Stimulated activated CD4-positive, alpha-beta T cell treated with anti-CD3 and anti-CD28 coated beads, Interleukin-4, amount 100 ng/mL, for 1 hour (primary cell): ENCODE results near the gene ITGAD.
A peak's percentile ranks its signal among the peaks of the same experiment; 100 is the strongest.
"Not testable (repeated sequence)": the region's sequence is repeated elsewhere in the genome, so short reads cannot be mapped to it uniquely, and the experiment has no call there.

ENCODE experiments used
- DNase-seq: peaks from one replicate; pipeline ENCODE4 v3.0.0-alpha.2; 2020

ITGAD gene

DNA sequence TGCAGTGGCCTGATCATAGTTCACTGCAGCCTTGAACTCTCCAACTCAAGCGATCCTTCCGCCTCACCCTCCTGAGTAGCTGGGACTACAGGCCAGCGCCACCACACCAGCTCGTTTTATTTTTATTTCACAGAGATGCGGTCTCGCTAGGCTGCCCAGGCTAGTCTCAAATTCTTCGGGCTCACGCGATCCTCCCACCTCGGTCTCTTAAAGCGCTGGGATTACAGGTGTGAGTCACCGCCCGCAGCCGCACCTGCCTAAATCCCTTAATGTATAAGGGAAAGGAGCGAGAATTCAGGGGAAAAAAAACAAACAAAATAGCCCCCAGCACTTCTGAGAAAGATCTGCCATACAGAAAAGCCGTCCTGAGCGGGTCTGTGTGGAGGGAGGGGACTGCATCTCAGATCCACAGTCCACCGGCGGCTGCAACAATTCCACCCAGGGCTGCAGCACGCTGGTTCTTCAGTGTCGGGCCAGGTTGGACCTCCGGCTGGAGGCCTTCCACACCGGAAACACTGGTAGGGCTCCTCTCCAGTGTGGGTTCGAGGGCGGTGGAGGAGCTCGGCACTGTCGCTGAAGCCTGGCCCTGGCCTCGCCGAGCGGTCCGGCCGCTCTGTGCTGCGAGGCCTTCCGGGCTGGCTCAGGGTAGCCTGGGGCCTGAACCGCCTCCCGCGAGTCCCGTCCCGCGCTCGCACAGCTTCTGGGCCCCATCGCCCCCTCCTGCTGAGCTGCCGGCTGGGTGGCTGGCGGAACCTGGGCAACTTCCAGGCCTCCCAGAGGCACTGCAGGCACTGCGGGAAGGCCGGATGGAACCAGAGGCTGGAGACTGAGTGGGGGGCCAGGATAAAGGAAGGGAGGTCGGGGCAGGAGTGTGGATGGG, 42.4 kb downstream of the ITGAD start:
- DNase-seq, result no peak

DNA sequence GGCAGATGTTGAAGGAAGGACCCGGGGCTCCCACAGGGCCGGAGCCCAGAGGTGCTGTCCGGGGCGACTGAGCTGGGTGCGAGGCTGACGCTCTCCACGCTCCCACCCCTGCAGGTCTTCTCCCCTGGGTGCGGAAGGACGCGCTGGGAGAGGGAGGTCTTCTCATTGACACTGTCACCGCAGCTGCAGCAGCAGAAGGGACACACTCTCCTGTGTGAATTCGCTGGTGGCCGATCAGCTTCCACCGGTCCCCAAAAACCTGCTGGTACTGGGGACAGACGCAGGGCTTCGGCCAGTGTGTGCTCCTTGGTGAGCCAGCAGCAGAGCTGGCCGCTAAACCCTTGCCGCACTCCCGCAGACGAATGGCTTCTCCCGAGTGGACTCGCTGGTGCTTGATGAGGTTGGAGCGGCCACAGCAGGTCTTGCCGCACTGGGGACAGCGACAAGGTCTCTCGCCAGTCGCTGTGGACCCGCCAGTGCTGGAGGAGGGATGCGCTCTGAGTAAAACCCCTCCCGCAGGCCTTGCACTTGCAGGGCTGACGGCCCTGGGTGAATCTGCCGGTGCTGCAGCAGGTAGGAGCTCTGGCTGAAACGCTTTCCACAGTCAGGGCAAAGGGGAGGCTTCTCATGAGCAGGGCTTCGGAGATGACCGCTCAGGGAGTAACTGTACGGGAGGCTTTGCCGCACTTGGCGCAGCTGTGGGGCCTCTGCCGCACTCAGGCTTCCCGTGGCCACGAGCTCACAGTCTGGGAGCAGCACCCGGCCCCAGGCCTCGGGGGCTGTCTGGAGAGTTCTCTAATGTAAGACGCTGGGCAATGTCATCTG, 43.3 kb downstream of the ITGAD start:
- no peak for DNase-seq

DNA sequence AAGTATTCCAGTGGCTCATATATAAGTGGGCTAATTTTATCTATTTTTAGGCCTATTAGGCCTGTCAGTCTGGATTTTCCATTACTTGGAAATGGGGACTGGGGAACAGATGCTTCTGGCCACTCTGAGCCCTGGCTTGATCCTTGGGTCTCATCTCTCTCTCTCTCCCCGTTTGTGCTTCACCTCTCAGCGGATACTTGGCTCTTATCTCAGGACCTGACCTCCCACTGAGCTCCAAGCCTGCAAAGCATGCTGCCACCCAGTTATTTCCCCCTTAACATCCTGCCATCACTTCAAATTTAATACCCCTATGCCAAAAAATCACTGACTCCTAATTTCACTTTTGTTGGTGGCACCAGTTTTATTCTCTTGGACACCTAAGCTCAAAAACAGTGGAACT, 45.3 kb downstream of the ITGAD start:
- DNase-seq, result no peak

GRCh38 chr16:31439023-31439422, 45.9 kb downstream of the ITGAD start:
- DNase-seq, result not testable (repeated sequence)

DNA sequence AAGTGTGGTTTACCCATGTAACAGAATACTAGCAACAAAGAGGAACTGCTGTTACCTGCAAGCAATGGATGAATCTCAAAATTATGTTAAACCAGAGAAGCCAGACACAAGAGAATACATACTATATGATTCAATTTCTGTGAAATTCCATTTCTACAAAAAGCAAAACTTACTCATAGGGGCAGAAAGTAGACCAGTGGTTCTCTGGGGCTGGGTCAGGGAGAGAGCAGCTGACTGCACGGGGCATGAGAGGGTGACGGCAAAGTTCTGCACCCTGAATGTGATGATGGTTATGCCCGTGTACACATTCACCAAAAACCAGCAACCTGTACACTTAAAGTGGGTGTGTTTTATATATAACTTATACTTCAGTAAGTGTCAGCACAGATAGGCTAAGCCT, 46.4 kb downstream of the ITGAD start:
- DNase-seq, result no peak

GRCh38 chr16:31440516-31441184, 47.5 kb downstream of the ITGAD start:
- no peak for DNase-seq

DNA sequence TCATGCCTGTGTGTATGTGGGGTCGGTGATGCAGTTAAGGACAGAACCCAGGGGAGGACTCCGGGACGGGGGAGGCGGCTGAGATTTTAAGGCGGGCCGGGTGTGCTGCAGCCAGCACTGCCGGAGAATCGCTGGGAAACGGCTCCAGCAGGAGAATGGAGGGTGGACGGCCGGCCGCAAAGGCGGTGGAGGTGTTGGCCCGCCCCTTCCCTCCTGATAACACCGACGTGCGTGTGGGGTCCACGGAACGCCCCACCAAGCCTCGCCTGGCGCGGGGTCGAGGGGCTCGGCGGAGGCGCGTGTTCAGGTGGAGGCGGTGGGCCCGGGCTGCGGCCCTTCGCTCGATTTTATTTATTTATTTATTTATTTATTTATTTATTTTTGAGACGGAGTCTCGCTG, 48.8 kb downstream of the ITGAD start:
- DNase-seq, result no peak

GRCh38 chr16:31445931-31446330, 52.8 kb downstream of the ITGAD start:
- DNase-seq, result not testable (repeated sequence)

DNA sequence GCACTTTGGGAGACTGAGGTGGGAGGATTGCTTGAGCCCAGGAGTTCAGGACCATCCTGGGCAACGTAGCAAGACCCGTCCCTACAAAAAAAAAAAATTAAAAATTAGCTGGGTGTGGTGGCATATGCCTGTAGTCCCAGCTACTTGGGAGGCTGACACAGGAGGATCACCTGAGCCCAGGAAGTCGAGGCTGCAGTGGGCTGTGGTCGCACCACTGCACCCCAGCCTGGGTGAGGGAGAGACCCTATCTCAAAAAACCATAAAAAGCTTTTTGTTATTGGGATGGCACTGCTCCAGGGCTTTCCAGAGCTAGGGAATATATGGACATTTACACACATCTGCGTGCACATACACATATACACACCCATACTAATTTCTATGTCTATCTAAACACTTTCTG, 58.1 kb downstream of the ITGAD start:
- no peak for DNase-seq

DNA sequence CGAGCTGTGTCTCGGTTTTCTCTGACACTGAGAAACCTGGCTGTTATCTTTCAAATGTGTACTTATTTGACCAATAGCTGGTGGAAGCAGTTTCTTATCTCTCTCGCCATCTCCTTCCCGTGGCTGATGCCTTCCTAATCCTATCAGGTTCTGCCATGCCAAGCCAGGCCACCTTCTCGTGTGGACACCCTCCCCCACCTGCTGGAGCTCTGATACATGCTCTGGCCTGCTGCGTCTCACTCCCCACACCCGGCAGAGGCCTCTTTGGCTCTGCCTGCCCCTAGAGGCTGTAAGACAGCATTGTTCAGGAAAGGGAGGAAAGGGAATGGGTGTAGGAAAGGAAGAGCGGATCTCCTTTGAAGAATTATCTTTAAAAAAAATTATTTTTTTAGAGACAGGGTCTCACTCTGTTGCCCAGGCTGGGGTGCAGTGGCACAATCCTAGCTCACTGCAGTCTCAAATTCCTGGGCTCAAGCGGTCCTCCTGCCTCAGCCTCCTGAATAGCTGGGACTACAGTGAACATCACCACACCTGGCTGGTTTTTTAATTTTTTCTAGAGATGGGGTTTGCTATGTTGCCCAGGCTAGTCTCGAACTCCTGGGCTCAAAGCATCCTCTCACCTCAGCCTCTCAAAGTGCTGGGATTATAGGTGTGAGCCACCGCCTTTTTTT, 58.7 kb downstream of the ITGAD start:
- no peak for DNase-seq

DNA sequence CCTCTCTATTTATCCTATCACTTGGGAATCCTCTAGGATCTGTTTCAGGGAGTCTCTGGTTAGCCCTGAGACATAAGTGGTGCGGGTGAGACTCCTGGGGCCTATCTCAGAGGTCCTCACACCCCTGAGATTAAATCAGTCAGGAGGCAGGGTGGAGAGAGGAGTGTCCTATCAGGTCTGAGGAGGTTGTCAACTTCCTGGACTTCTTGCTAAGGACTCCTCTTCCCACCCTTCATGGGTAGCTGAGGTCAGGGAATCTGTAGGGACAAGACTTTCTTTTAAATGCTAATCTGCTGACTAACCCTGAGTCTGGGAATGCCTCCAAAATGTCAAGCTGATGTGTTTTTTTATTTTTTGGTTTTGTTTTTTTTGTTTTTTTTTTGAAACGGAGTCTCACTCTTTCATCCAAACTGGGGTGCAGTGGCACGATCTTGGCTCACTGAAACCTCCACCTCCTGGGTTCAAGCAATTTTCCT, 59.5 kb downstream of the ITGAD start:
- DNase-seq, result no peak

DNA sequence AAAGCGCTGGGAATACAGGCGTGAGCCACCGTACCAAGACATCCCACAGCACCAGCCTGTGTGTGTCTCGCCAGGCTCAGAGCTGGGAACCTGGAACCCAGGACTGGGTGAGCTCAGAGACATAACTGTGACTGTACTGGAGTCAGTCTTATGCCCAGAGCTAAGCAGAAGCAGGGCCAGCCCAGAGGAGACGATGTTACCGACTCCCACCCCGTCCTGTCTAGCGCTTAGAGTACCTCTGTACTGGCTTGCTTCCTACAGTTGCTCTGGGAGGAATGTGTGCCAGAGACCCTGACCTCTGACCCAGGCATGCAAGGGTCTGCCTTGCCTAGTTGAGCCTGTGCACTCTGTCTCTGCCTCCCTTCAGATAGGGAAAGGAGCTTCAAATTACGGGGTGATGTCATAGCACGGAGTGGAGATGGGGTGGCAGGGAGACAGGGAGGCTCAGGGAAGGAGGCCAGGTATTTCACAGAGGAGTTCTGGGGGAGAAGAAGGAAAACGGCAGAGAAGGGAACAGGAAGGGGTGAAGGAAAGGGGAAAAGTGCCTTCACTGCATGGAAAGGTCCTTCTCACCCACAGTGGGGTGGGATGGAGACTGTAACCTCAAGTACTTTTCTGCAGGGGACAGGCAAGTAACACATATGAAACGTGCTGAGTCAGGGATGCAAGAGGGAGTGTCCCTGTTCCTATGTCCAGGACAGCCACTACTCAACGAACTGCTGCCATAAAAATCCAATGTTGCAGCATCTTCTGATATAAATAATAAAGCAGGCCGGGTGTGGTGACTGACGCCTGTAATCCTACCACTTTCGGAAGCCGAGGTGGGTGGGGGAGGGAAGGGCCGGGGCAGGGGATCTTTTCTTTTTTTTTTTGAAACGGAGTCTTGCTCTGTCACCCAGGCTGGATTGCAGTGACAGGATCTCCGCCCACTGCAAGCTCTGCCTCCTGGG, 60.4 kb downstream of the ITGAD start:
- no peak for DNase-seq

DNA sequence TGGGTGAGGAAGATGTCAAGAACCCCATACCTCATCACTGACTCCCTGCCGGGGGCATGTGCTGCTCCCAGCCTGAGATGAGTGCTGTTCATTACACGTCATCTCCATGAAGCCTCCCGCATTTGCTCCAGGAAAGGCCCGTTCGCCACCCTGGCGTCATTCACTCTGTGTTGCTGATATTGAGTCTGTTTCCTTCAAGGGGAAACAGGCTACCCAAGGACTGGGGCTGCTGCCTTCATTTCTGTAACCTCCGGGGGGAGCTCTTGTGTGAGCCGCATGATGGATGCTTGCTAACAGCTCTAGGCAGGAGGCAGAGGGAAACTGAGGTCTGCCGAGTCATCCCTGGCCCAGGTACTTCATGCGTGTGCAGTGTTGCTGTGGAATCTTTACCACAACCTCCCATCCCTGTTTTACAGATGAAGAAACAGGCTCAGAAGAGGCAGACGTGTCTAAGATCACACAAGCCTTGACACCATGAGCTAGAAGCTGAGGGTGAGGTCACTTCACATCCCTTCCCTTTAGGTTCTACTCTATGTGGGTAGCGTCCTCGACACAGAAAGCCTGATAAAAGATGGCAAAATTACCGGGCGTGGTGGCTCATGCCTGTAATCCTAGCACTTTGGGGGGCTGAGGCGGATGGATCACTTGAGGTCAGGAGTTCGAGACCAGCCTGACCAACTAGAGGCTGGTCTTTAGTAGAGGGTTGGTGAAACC, 62.6 kb downstream of the ITGAD start:
- DNase-seq, result peak; percentile 35

GRCh38 chr16:31456988-31457360, 63.8 kb downstream of the ITGAD start:
- DNase-seq, result no peak

DNA sequence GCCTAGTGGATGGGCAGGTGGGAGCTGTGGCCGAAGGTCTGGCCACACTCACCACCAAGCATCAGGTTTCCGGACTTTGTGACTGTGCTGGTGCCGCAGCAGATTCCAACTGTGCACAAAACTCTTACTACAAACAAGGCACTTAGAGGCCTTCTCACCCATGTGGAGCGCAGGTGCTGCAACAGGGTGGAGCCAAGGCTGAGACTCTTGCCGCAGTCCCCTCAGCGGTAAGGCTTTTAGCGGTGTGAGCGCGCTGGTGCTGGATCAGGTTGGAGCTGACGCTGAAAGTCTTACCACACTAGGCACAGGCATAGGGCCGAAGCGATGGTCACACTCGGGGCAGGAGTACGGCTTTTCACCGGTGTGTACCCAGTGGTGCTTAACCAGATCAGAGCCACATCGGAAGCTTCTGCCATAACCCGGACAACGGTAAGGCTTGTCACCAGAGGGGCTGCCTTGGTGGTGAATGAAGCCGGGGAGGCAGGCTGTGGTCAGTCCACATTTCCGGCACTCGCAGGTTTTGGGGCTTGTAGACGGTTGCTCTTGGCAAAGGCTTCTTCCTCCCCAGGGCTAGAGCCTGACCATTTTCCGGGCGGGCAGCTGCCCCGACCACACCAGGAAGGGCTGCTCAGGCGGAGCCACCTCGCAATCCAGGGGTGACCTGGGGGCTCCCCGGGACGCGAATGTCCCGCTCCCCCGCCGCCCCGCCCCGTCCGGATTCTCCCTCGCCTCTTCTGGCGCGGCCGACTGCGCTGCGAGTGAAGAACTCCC, 65.1 kb downstream of the ITGAD start:
- DNase-seq, result peak; percentile 48

GRCh38 chr16:31458844-31459686, 65.9 kb downstream of the ITGAD start, which contains the start of gene ARMC5:
Gene ARMC5, plus strand, starts transcription at chr16:31459501. Its CDS starts 24 bp downstream, at chr16:31459525.
- DNase-seq, result peak; percentile 95

- DNase-seq, result peak; percentile 100
These were observed 66.8 kb downstream of the ITGAD start for GRCh38 chr16:31459687-31460581.

- no peak for DNase-seq
These were observed 67.5 kb downstream of the ITGAD start for GRCh38 chr16:31460582-31461002.
